Endothelial cell (in vitro differentiated cells): ENCODE measurements around the gene SEMA3D. TPM values are rescaled to one million over a fixed set of nuclear protein-coding genes. Genes with fewer than 3 reads are reported as not detected.

Experiments
- DNase-seq: peaks from one replicate; pipeline ENCODE4 v3.0.0; 2021; ENCODE audit warnings: low spot score
- H3K27ac Mint-ChIP-seq: one replicate; pipeline ENCODE4 v1.8.0; 2021; ENCODE audit warnings: mixed read lengths, inconsistent platforms; ENCODE audit not compliant: unreplicated experiment
- H3K27me3 Mint-ChIP-seq: one replicate; pipeline ENCODE4 v1.8.0; 2021; ENCODE audit warnings: mild to moderate bottlenecking, moderate library complexity, mixed read lengths, inconsistent platforms; ENCODE audit not compliant: unreplicated experiment
- H3K36me3 Mint-ChIP-seq: one replicate; pipeline ENCODE4 v1.8.0; 2021; ENCODE audit warnings: mild to moderate bottlenecking, low read depth, mixed read lengths, inconsistent platforms; ENCODE audit not compliant: unreplicated experiment
- H3K4me1 Mint-ChIP-seq: one replicate; pipeline ENCODE4 v1.8.0; 2021; ENCODE audit warnings: mild to moderate bottlenecking, mixed read lengths, inconsistent platforms; ENCODE audit not compliant: unreplicated experiment
- H3K4me3 Mint-ChIP-seq: one replicate; pipeline ENCODE4 v1.8.0; 2021; ENCODE audit warnings: mild to moderate bottlenecking, mixed read lengths, inconsistent platforms; ENCODE audit not compliant: unreplicated experiment
- H3K9me3 Mint-ChIP-seq: one replicate; pipeline ENCODE4 v1.8.0; 2021; ENCODE audit warnings: mixed read lengths, inconsistent platforms; ENCODE audit not compliant: unreplicated experiment
- CTCF ChIP-seq: fragments of 200-600 bp; sonication (generic); IDR thresholded peaks from one replicate; pipeline ENCODE4 v1.5.0; 2021; ENCODE audit warnings: antibody characterized with exemption; ENCODE audit not compliant: unreplicated experiment
- total RNA-seq: library from RNA; stranded (reverse); fragmentation: NEBNext Ultra II Directional; extraction: Animal tissue kit (Norgen Biotek cat#: 25700); gene quantifications from one replicate; pipeline ENCODE4 v1.2.1, GENCODE V29; 2021; ENCODE audit not compliant: unreplicated experiment

The SEMA3D gene
- total RNA-seq, 1 donor from 2014 or later, result 1.8 TPM

- DNase-seq, result no peak
- no peak overlapping the region for H3K4me3 Mint-ChIP-seq
- no peaks in the 10 kb centered on the region for H3K36me3 Mint-ChIP-seq
- H3K27ac Mint-ChIP-seq, result no peak overlapping the region
- no peak for TF ChIP-seq CTCF
- H3K9me3 Mint-ChIP-seq, result no peaks in the 10 kb centered on the region
- H3K27me3 Mint-ChIP-seq, result no peaks in the 10 kb centered on the region
- H3K4me1 Mint-ChIP-seq, result no peaks in the 10 kb centered on the region
Observed at GRCh38 chr7:85126383-85126782, 60.5 kb downstream of the SEMA3D start.

DNA sequence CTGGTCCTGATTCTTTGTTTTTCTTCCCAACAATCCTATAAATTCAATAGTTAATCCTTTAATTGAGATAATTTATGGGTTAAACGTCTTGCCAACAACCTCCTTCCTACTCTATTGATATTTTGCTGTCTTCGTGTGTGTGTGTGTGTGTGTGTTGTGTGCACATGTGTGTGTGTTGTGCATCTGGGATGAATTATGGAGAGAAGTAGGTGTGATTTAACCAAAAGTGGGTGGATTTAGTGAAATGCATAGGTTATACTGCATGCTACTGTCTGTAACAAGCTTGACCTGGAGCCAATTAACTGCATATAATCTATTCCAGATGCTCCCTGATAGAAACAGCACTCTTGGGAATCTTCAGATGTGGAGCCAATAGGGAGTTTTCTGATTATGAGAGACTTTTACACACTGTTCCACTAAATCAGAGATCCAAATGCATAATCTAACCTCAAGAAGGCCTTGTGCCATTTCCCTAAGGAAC lies 61.2 kb downstream of the SEMA3D start:
- H3K36me3 Mint-ChIP-seq, result no peaks in the 10 kb centered on the region
- no peaks in the 10 kb centered on the region for H3K4me1 Mint-ChIP-seq
- no peaks in the 10 kb centered on the region for H3K9me3 Mint-ChIP-seq
- no peak overlapping the region for H3K4me3 Mint-ChIP-seq
- DNase-seq, result no peak
- no peak for TF ChIP-seq CTCF
- no peaks in the 10 kb centered on the region for H3K27me3 Mint-ChIP-seq
- H3K27ac Mint-ChIP-seq, result no peak overlapping the region

GRCh38 chr7:85125176-85125575 lies 61.7 kb downstream of the SEMA3D start:
- H3K4me1 Mint-ChIP-seq, result no peaks in the 10 kb centered on the region
- H3K4me3 Mint-ChIP-seq, result no peak overlapping the region
- no peaks in the 10 kb centered on the region for H3K27me3 Mint-ChIP-seq
- no peak for TF ChIP-seq CTCF
- no peak overlapping the region for H3K27ac Mint-ChIP-seq
- no peaks in the 10 kb centered on the region for H3K9me3 Mint-ChIP-seq
- H3K36me3 Mint-ChIP-seq, result no peaks in the 10 kb centered on the region
- no peak for DNase-seq

DNA sequence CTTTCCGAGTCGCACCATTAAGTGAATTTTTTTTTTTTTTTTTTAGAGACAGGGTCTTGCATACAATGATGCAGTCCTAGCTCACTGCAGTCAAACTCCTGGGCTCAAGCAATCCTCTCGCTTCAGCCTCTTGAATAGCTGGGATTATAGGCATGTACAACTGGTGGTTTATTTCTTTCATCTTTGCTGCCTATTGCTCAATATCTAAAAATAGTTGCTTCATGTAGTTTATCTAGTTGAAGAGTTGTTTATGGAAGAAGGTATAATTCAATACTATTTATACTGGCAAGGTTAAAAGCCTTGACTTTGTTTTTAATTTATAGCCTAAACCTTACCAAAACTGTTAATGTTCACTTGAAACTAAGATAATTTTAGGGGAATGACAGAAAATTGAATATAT lies 66.9 kb downstream of the SEMA3D start:
- DNase-seq, result no peak
- H3K27me3 Mint-ChIP-seq, result no peaks in the 10 kb centered on the region
- no peaks in the 10 kb centered on the region for H3K9me3 Mint-ChIP-seq
- no peak overlapping the region for H3K27ac Mint-ChIP-seq
- H3K36me3 Mint-ChIP-seq, result no peaks in the 10 kb centered on the region
- H3K4me3 Mint-ChIP-seq, result no peak overlapping the region
- H3K4me1 Mint-ChIP-seq, result no peaks in the 10 kb centered on the region
- TF ChIP-seq CTCF, result no peak

- Mint-ChIP-seq H3K9me3 (no peaks in the 10 kb centered on the region), H3K27ac (no peak overlapping the region), H3K4me1 (no peaks in the 10 kb centered on the region), H3K4me3 (no peak overlapping the region), H3K36me3 (no peaks in the 10 kb centered on the region), H3K27me3 (no peaks in the 10 kb centered on the region)
- TF ChIP-seq CTCF, result no peak
- DNase-seq, result no peak
Observed at GRCh38 chr7:85115862-85116261, 71.0 kb downstream of the SEMA3D start.
